ENCODE measurements around the gene HECTD4. TPM values are rescaled to one million over a fixed set of nuclear protein-coding genes. Genes with fewer than 3 reads are reported as not detected.

Gene HECTD4
- total and polyA plus RNA-seq, 2 of the 4 experiments (the other 2 are of a cell fraction), result 12.9 to 13.0 TPM

GRCh38 chr12:112275207-112275606, 107.0 kb downstream of the HECTD4 start:
- no peak overlapping the region for H3K56ac ChIP-seq (ENCODE audit: extremely low read depth, insufficient read depth, low read length)
- dilution Hi-C loops (cut with HindIII; ENCODE audit: low sequenced_read_pairs, unreplicated experiment) (no loop called here), in situ Hi-C loops (cut with MboI; ENCODE audit: low sequenced_read_pairs) (no loop called here), intact Hi-C loops (cut with micrococcal nuclease) (no loop called here)
- no peak overlapping the region for H3K4ac ChIP-seq (ENCODE audit: low read depth, low read length)
- WGBS, 2 experiments (ENCODE audit: extremely low coverage in 2 of 2, insufficient read length in 1 of 2), result no CpG with 5 or more reads among the region's 2 CpGs
- peaks cover 10% of the 10 kb centered on the region for H3K36me3 ChIP-seq (ENCODE audit: control insufficient read depth, insufficient read depth, low read length)
- no peaks in the 10 kb centered on the region for H3K27me3 ChIP-seq (ENCODE audit: control insufficient read depth, insufficient read depth, low read length)
- peaks cover 2% of the 10 kb centered on the region; the same call in 1 of the 2 replicates for H3K4me1 ChIP-seq (ENCODE audit: control insufficient read depth, insufficient read depth, low read length)
- ChIA-PET POLR2A (ENCODE audit: unreplicated experiment) (no interaction called here), CTCF (no interaction called here)
- no peak overlapping the region for H2BK5ac ChIP-seq (ENCODE audit: low read depth, low read length, poor library complexity, severe bottlenecking)
- H2AFZ ChIP-seq (replicated peaks; ENCODE audit: low read length, poor library complexity), result no peak overlapping the region
- H2BK20ac ChIP-seq (ENCODE audit: low read depth, low read length), result no peak overlapping the region
- H2BK15ac ChIP-seq (ENCODE audit: low read depth, low read length), result no peak overlapping the region
- H3K14ac ChIP-seq (replicated peaks; ENCODE audit: low read depth, low read length), result no peak overlapping the region
- H3K9me1 ChIP-seq (ENCODE audit: insufficient read depth, low read length), result peaks cover 8% of the 10 kb centered on the region; the same call in 1 of the 2 replicates
- H4K20me1 ChIP-seq (ENCODE audit: insufficient read depth, low read length), result no peaks in the 10 kb centered on the region
- no peak overlapping the region for H2BK120ac ChIP-seq (ENCODE audit: low read depth, low read length)
- H3K4me3 ChIP-seq (ENCODE audit: insufficient read depth, low read depth, low read length), result no peak overlapping the region
- no peak for ATAC-seq (ENCODE audit: low read depth)
- BruUV-seq (replicated peaks), result no TSS peak
- H4K91ac ChIP-seq (ENCODE audit: insufficient read depth, low read depth, low read length), result no peak overlapping the region
- no peak overlapping the region for H3K4me2 ChIP-seq (ENCODE audit: low read depth, low read length)
- no peak for DNase-seq
- no peak overlapping the region for H2AK5ac ChIP-seq (ENCODE audit: low read depth, low read length)
- no peak for TF ChIP-seq MAFK (IDR thresholded peaks at IDR 0.05; ENCODE audit: low read depth, low read length)
- H4K5ac ChIP-seq (ENCODE audit: low read depth, low read length), result no peak overlapping the region
- H4K8ac ChIP-seq (ENCODE audit: low read depth in 2 of 2, low read length in 2 of 2), result no peak overlapping the region
- H3K23ac ChIP-seq (ENCODE audit: low read depth, low read length), result no peak overlapping the region
- peaks cover 2 to 7% of the 10 kb centered on the region in 2 experiments; a peak in 2 of 4 replicates for H3K79me1 ChIP-seq (ENCODE audit: low read depth in 1 of 2, low read length in 2 of 2)
- no peak overlapping the region for H2AK9ac ChIP-seq (replicated peaks; ENCODE audit: low read depth, low read length, poor library complexity)
- H3K27ac ChIP-seq (ENCODE audit: insufficient read depth, low read length), result no peak overlapping the region
- no peaks in the 10 kb centered on the region for H3K9me3 ChIP-seq (ENCODE audit: control insufficient read depth, insufficient read depth, low read length)
- H3K9ac ChIP-seq (ENCODE audit: low read depth, low read length), result no peak overlapping the region
- H3K18ac ChIP-seq (ENCODE audit: low read depth, low read length), result no peak overlapping the region

All from IMR-90 (cell line).